NCI-H1930 (cell line): ENCODE measurements around the gene NOP53.
"Not testable (repeated sequence)": the region's sequence is repeated elsewhere in the genome, so short reads cannot be mapped to it uniquely, and the experiment has no call there.

ENCODE experiments used
- DNase-seq, 2 experiments: peaks; one replicate each; lab custom pipeline; 2025; lab: John Stamatoyannopoulos, UW

Gene NOP53

GRCh38 chr19:47718415-47719046 lies 26.8 kb upstream of the NOP53 start:
- DNase-seq: not testable (repeated sequence)

DNA sequence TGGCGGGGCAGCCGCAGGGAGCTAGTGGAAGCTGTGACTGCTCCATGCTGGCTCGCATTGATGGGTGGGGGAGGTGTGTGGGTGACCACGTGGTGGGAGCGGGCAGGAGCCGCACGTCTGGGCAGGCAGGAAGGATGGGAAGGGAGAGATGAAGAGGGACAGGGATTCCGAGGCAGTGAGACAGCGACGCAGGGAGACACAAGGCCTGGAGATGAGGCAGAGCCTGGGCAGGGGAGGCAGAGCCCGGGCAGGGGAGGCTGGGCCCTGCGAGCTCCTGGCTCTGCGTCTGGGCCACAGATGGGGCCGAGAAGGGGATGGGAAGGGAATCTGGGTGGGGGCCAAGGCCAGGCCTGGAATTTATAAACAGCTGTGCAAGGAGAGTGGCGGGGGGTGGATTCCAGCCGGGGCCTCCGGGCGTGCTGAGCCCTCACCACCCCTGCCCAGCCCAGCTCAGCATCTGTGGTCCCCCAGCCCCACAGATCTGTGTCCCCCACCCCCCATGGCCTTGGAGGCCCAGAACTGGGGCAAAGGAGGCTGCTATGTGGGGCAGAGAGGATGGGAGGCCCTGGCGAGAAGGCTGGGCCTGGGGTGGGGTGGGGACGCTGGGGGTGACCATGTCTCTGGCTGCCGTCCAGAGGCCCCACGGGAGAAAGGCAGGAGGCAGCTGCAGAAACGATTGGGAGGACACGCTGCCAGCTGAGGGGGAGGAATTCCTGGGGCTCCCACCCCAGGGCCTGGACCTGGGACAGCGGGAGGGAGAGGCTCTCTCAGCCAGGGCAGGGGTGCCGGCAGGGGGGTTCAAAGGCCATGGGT lies 26.1 kb upstream of the NOP53 start:
- DNase-seq: no peak

DNA sequence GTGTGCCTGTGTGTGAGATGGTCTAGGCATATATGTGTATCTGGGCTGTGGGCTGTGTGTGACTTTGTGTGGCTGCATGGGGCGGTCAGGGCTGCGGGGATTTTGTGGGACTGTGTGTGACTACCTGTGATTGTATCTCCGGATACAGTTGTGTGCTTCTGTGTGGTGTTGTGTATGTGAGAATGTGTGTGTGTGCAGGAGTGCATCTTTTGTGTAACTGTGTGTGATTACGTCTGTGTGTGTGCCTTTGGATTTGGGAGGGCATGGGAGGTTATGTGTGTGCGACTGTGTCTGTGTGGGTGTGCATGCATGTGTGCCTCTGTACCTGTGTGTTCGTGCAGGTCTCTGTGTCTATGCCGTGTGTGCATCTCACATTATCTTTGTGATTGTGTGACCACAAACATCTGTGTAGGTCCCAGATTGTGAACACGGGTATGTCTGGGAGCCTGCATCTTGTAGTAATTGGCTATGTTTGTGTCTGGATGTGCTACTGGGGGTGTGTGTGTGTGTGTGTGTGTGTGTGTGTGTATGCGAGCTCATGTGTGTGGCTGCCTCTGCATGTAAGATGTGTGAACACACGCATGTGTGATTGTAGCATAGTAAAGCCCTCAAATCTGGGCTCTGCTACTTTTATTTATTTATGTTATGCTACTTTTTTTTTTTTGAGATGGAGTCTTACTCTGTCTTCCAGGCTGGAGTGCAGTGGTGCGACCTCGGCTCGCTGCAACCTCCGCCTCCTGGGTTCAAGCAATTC lies 24.5 kb upstream of the NOP53 start:
- no peak for DNase-seq

GRCh38 chr19:47723581-47723940 lies 21.8 kb upstream of the NOP53 start:
- DNase-seq: no peak

DNA sequence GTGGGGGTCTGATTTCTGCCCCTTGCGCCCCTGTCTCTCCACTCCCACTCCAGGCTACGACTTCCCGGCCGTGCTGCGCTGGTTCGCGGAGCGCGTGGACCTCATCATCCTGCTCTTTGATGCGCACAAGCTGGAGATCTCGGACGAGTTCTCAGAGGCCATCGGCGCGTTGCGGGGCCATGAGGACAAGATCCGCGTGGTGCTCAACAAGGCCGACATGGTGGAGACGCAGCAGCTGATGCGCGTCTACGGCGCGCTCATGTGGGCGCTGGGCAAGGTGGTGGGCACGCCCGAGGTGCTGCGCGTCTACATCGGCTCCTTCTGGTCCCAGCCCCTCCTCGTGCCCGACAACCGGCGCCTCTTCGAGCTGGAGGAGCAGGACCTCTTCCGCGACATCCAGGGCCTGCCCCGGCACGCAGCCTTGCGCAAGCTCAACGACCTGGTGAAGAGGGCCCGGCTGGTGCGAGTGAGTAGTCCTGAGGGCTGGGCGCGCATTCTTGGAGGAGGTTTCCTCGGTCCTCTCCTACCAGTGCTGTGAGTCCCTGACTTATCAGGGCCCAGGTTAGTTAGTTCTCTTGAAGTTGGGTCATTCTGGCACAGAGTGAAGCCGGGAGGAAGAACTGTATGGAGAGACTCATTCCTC lies 19.5 kb upstream of the NOP53 start:
- DNase-seq: no peak

- DNase-seq: no peak
Measured at GRCh38 chr19:47726467-47726866, 18.9 kb upstream of the NOP53 start.

GRCh38 chr19:47728295-47728694 lies 17.1 kb upstream of the NOP53 start:
- DNase-seq: not testable (repeated sequence)

GRCh38 chr19:47729468-47729798 lies 15.9 kb upstream of the NOP53 start:
- DNase-seq: no peak

GRCh38 chr19:47729799-47730520 lies 15.4 kb upstream of the NOP53 start:
- DNase-seq: peak; percentile 50 to 61

- DNase-seq: no peak
Measured at GRCh38 chr19:47730521-47730889, 14.8 kb upstream of the NOP53 start.

- no peak for DNase-seq
Measured at GRCh38 chr19:47730910-47731309, 14.4 kb upstream of the NOP53 start.

GRCh38 chr19:47735131-47735530 lies 10.2 kb upstream of the NOP53 start:
- DNase-seq: no peak

- no peak for DNase-seq
Measured at GRCh38 chr19:47740866-47741519, 4.4 kb upstream of the NOP53 start.

DNA sequence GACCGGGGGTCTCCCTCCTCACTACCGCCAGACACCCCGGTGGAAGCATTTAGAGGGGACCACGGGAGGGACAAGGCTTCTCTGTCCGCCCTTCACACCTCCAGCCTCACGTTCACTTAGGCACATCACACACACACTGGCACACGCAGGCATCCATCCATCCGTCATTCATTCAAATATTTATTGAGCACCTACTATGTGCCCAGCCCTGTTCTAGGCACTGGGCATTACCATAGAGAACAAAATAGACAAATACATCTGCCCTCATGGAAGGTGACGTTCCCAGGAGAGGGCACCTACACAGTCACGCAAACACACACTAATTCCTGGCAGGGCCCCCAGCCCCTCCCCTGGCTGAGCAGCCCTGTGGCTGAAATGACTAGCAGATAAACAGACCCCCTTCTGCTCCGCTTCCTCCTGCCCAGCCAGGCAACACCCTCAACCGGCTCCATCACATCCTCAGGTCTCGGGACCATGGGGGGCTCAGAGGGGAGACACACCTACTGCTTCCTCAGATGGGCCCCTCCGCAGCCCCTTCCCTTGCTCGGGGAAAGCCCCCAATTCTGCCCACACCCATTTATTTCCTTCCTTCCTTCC lies 3.7 kb upstream of the NOP53 start:
- DNase-seq: no peak

- DNase-seq: no peak
Measured at GRCh38 chr19:47742634-47743033, 2.7 kb upstream of the NOP53 start.

DNA sequence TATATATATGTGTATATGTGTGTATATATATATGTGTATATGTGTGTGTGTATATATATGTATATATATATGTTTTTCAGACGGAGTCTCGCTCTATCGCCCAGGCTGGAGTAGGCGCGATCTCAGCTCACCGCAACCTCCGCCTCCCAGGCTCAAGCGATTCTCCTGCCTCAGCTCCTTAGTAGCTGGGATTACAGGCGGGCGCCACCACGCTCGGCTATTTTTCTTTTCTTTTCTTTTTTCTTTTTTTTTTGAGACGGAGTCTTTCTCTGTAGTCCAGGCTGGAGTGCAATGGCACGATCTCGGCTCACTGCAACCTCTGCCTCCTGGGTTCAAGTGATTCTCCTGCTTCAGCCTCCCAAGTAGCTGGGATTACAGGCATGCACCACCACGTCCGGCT lies 783 bp downstream of the NOP53 start:
- DNase-seq: not testable (repeated sequence)

GRCh38 chr19:47749326-47749725 lies 4.0 kb downstream of the NOP53 start:
- no peak for DNase-seq

DNA sequence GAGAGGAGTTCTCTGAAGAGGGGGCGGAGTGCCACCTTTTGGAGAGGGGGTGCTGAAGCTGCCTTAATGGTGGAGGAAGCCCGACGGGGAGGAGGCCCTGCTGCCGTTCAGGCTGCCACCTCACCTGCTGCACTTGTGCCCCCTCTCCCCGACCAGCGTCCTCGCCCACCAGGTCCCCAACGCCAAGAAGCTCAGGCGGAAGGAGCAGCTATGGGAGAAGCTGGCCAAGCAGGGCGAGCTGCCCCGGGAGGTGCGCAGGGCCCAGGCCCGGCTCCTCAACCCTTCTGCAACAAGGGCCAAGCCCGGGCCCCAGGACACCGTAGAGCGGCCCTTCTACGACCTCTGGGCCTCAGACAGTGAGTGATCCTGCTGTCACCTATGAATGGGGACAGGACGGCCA lies 5.4 kb downstream of the NOP53 start:
- DNase-seq: no peak

DNA sequence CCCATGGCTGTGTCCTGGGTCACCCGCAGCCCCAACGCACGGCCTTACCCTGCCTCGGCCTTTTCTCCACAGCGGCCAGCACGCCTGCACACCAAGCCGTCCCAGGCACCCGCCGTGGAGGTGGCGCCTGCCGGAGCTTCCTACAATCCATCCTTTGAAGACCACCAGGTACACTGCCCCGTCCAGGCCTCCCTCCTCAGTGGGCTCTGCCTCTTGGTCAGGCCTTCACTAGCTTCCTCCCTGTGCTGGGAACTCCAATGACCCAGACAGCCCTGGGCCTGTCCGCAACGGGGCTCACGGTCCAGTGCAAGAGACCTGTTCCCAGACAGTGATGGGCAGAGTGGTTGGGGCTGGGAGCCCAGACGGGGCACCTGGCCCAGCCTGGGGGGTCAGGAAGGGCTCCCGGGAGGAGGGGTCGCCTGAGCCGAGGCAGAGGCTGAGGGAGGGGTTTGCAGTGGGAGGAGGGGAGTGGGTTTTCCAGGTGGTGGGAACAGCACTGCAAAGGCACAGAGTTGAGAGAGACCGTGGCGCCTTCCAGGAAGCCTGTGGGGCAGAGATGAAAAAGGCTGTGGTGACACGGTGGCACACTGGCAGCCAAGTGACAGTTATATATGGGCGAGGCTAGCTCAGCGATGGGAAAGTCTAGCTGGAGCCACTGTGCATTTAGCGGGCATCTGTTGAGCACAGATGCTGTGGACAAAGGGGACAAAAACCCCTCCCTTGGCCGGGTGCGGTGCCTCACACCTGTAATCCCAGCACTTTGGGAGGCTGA lies 7.3 kb downstream of the NOP53 start:
- no peak for DNase-seq
